Astrocyte (in vitro differentiated cells and primary cell): ENCODE results near the gene HEY2. TPM values are rescaled to one million over a fixed set of nuclear protein-coding genes. Genes with fewer than 3 reads are reported as not detected.

Experiments
- DNase-seq: peaks from one replicate; pipeline ENCODE4 v3.0.0-alpha.2; 2010; ENCODE audit warnings: low read depth
- FAIRE-seq: peaks from 2 replicates; lab custom pipeline; 2011; peaks lifted over from hg19 to GRCh38; lab: Jason Lieb, UNC
- H2AFZ ChIP-seq: 2 replicates; pipeline ENCODE4 v1.6.0; 2012; ENCODE audit warnings: low read depth, low read length, inconsistent platforms
- H3K27ac ChIP-seq: 2 replicates; pipeline ENCODE4 v1.5.1; 2011; ENCODE audit warnings: low read depth, low read length, inconsistent platforms
- H3K27me3 ChIP-seq: 2 replicates; pipeline ENCODE4 v1.6.0; 2011; ENCODE audit warnings: low read length, inconsistent platforms; ENCODE audit not compliant: insufficient read depth
- H3K36me3 ChIP-seq: 2 replicates; pipeline ENCODE4 v1.5.1; 2011; ENCODE audit warnings: low read length, inconsistent platforms; ENCODE audit not compliant: insufficient read depth
- H3K4me1 ChIP-seq: 2 replicates; pipeline ENCODE4 v1.5.1; 2011; ENCODE audit warnings: low read length, inconsistent platforms; ENCODE audit not compliant: insufficient read depth
- H3K4me2 ChIP-seq: 2 replicates; pipeline ENCODE4 v1.6.0; 2012; ENCODE audit warnings: low read length, inconsistent platforms
- H3K4me3 ChIP-seq: 2 replicates; pipeline ENCODE4 v1.5.1; 2011; ENCODE audit warnings: low read depth, mild to moderate bottlenecking, low read length, inconsistent platforms; ENCODE audit not compliant: insufficient read depth
- H3K79me2 ChIP-seq: 2 replicates; pipeline ENCODE4 v1.6.0; 2012; ENCODE audit warnings: mild to moderate bottlenecking, low read length, inconsistent platforms; ENCODE audit not compliant: insufficient read depth
- H3K9ac ChIP-seq: 2 replicates; pipeline ENCODE4 v1.6.0; 2012; ENCODE audit warnings: mild to moderate bottlenecking, low read length, inconsistent platforms
- H3K9me3 ChIP-seq: 2 replicates; pipeline ENCODE4 v1.5.1; 2012; ENCODE audit warnings: low read depth, mild to moderate bottlenecking, low read length, inconsistent platforms; ENCODE audit not compliant: insufficient read depth
- H4K20me1 ChIP-seq: 2 replicates; pipeline ENCODE4 v1.6.0; 2012; ENCODE audit warnings: low read length, inconsistent platforms; ENCODE audit not compliant: insufficient read depth
- H3K27ac Mint-ChIP-seq: one replicate; pipeline ENCODE4 v1.8.0; 2021; ENCODE audit warnings: mild to moderate bottlenecking, mixed read lengths; ENCODE audit not compliant: unreplicated experiment
- H3K27me3 Mint-ChIP-seq: one replicate; pipeline ENCODE4 v1.8.0; 2021; ENCODE audit warnings: low read depth, mixed read lengths; ENCODE audit not compliant: unreplicated experiment
- H3K36me3 Mint-ChIP-seq: one replicate; pipeline ENCODE4 v1.8.0; 2021; ENCODE audit warnings: low read depth, mixed read lengths; ENCODE audit not compliant: unreplicated experiment
- H3K4me1 Mint-ChIP-seq: one replicate; pipeline ENCODE4 v1.8.0; 2021; ENCODE audit warnings: low read depth, mixed read lengths; ENCODE audit not compliant: unreplicated experiment
- H3K4me3 Mint-ChIP-seq: one replicate; pipeline ENCODE4 v1.8.0; 2021; ENCODE audit warnings: mild to moderate bottlenecking, moderate library complexity, mixed read lengths; ENCODE audit not compliant: unreplicated experiment
- H3K9me3 Mint-ChIP-seq: one replicate; pipeline ENCODE4 v1.8.0; 2021; ENCODE audit warnings: mild to moderate bottlenecking, mixed read lengths; ENCODE audit not compliant: unreplicated experiment
- CTCF ChIP-seq: IDR thresholded peaks from 2 replicates; pipeline ENCODE4 v1.5.1; 2011; ENCODE audit warnings: low read depth, mild to moderate bottlenecking, inconsistent platforms, low read length, moderate library complexity; ENCODE audit not compliant: insufficient read depth
- EZH2 ChIP-seq: IDR thresholded peaks from 2 replicates; pipeline ENCODE4 v1.6.1; 2012; ENCODE audit warnings: mild to moderate bottlenecking, low read length, inconsistent platforms; ENCODE audit not compliant: insufficient read depth
- total RNA-seq: library from RNA; stranded (reverse); gene quantifications from 2 replicates; pipeline ENCODE4 v1.2.1, GENCODE V29; 2021

The HEY2 gene
- total RNA-seq, 1 donor from 2014 or later: 1.0 TPM

GRCh38 chr6:125794342-125795137 is 45.1 kb downstream of the HEY2 start:
- no peaks in the 10 kb centered on the region for H3K9me3 ChIP-seq
- H2AFZ ChIP-seq: no peak overlapping the region
- H3K9ac ChIP-seq: no peak overlapping the region
- FAIRE-seq (no peak), DNase-seq (no peak)
- Mint-ChIP-seq H3K4me3 (no peak overlapping the region), H3K9me3 (no peaks in the 10 kb centered on the region), H3K36me3 (no peaks in the 10 kb centered on the region), H3K27me3 (no peaks in the 10 kb centered on the region), H3K4me1 (peaks cover 20% of the 10 kb centered on the region), H3K27ac (no peak overlapping the region)
- H3K27ac ChIP-seq: no peak overlapping the region
- H3K4me2 ChIP-seq: peak overlapping the region; percentile 37
- peaks cover 25% of the 10 kb centered on the region for H3K4me1 ChIP-seq
- no peak overlapping the region for H3K4me3 ChIP-seq
- TF ChIP-seq CTCF (no peak), EZH2 (no peak)
- H3K27me3 ChIP-seq: no peaks in the 10 kb centered on the region
- no peaks in the 10 kb centered on the region for H4K20me1 ChIP-seq
- H3K36me3 ChIP-seq: no peaks in the 10 kb centered on the region
- H3K79me2 ChIP-seq: peaks cover 36% of the 10 kb centered on the region

GRCh38 chr6:125795301-125795700 is 45.9 kb downstream of the HEY2 start:
- Histone ChIP-seq H3K79me2 (peaks cover 36% of the 10 kb centered on the region), H3K27me3 (no peaks in the 10 kb centered on the region), H3K36me3 (no peaks in the 10 kb centered on the region), H3K9ac (no peak overlapping the region), H3K9me3 (no peaks in the 10 kb centered on the region), H3K4me2 (no peak overlapping the region), H3K4me3 (no peak overlapping the region), H3K4me1 (peaks cover 18% of the 10 kb centered on the region), H4K20me1 (no peaks in the 10 kb centered on the region), H3K27ac (no peak overlapping the region), H2AFZ (no peak overlapping the region)
- Mint-ChIP-seq H3K27ac (no peak overlapping the region), H3K4me1 (peaks cover 24% of the 10 kb centered on the region), H3K9me3 (no peaks in the 10 kb centered on the region), H3K36me3 (no peaks in the 10 kb centered on the region), H3K4me3 (no peak overlapping the region), H3K27me3 (no peaks in the 10 kb centered on the region)
- FAIRE-seq: no peak
- no peak for TF ChIP-seq EZH2
- TF ChIP-seq CTCF: no peak
- DNase-seq: no peak
